Measurements from ENCODE around the gene NMBR.
"Not testable (repeated sequence)": the region's sequence is repeated elsewhere in the genome, so short reads cannot be mapped to it uniquely, and the experiment has no call there.

Gene NMBR

DNA sequence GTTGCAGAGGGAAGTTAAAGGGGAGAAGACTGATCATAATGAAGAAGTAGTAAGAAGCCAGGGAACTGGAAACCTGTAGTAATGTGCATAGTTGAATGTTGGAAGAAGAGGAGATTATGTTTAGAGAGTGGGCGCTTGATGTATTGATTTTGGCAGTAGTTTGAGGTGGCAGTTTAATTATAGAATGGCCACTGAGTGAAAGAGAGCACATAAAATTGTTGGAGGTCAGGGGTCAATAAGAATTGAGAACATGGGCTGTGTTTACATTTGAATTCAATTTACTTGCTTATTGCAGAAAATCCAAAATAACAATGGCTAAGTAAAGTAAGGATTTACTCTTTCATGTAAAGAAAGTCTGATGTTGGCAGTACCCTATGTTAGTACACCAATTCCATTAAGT, 15.9 kb upstream of the NMBR start (continued):
- TF ChIP-seq PRDM2 (tag by site-specific recombination; IDR thresholded peaks at IDR 0.05; ENCODE audit: borderline replicate concordance) (no peak), EGR2 (tag by site-specific recombination; IDR thresholded peaks at IDR 0.05; ENCODE audit: low read depth) (0 out of 2 replicates have a peak, but pooled peaks have one; percentile 19), ZNF140 (tag by site-specific recombination; IDR thresholded peaks at IDR 0.05) (no peak), ZNF157 (tag by site-specific recombination; IDR thresholded peaks at IDR 0.05) (no peak), BCL11B (tag by site-specific recombination; IDR thresholded peaks at IDR 0.05; ENCODE audit: low read depth) (no peak), ZNF433 (tag by site-specific recombination; IDR thresholded peaks at IDR 0.05; ENCODE audit: low read depth) (no peak), ZNF571 (tag by site-specific recombination; IDR thresholded peaks at IDR 0.05) (no peak)
- TF ChIP-seq, protein P1, sequence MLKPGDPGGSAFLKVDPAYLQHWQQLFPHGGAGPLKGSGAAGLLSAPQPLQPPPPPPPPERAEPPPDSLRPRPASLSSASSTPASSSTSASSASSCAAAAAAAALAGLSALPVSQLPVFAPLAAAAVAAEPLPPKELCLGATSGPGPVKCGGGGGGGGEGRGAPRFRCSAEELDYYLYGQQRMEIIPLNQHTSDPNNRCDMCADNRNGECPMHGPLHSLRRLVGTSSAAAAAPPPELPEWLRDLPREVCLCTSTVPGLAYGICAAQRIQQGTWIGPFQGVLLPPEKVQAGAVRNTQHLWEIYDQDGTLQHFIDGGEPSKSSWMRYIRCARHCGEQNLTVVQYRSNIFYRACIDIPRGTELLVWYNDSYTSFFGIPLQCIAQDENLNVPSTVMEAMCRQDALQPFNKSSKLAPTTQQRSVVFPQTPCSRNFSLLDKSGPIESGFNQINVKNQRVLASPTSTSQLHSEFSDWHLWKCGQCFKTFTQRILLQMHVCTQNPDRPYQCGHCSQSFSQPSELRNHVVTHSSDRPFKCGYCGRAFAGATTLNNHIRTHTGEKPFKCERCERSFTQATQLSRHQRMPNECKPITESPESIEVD (tag by site-specific recombination; IDR thresholded peaks at IDR 0.05), result peak; percentile 75

DNA sequence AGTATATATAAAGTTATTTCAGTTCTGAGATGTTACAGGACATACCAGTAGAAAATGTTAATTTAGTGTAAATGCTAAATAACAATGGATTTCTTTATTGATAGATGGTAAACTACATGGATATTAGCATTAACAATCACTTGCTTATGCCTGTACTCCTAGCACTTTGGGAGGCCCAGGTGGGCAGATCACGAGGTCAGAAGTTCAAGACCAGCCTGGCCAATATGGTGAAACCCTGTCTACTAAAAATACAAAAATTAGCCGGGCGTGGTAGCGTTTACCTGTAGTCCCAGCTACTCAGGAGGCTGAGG, 9.8 kb upstream of the NMBR start:
- H3K4me3 ChIP-seq (ENCODE audit: low read depth, low read length); POLR2A ChIA-PET; H3K9me3 ChIP-seq (ENCODE audit: control insufficient read depth, insufficient read depth, low read depth, low read length); H3K36me3 ChIP-seq (ENCODE audit: control insufficient read depth in 2 of 2, insufficient read depth in 1 of 2, low read length in 2 of 2); H3K27ac ChIP-seq (ENCODE audit: extremely low read depth, low read depth, low read length); H3K4me1 ChIP-seq (ENCODE audit: control insufficient read depth, insufficient read depth, low read length): not testable (repeated sequence)
- CTCF ChIA-PET, result interaction anchor here (0.6 to 7.5 kb wide), 41 partner anchors 8 to 608 kb away, joined by 3 to 67 read pairs (median 5); partner anchors contain the start of genes NMBR and VTA1

DNA sequence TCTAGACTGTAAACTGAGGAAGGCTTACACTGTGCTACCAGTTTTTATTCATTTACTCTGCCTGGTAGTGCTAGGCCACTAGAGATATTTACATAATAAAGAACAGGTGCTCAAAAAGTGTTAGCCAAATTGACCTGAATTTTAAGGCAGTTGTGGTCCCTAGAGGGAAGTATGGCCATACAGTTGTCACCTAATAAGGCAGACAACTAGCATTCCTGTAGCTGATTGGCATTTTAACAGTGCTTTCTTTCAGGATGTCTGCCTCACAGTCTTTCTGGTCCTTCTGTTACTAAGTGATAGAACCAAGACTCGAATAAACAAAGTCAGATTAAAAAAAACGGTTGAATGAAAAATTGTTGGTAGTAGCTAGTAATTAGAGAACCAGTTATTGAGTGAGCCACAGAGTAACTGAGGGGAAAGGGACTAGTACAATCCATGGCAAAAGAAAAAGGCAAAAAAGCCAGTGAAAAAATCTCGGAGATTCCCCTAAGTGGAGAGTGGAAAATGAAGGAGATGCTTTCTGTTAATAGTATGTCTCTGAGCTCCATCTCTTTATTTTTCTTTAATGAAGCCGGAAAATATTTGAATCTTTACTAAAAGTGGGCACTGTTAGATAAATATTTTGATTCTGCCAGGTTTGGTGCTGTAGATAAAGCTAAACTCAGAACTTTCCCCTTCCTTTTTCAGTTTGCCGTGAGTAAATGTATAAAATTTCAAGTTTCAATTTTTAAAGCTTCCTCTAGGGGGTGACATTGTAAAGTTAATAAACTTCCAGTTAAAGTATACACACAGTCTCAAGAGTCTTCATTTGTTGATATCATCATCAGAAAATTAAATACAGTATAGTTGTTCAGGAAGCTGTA, 9.2 kb upstream of the NMBR start:
- no peak for TF ChIP-seq ZNF155 (tag by site-specific recombination; IDR thresholded peaks at IDR 0.05)
- no peak for TF ChIP-seq ZNF426 (tag by site-specific recombination; IDR thresholded peaks at IDR 0.05)
- TF ChIP-seq ZNF423 (tag by site-specific recombination; IDR thresholded peaks at IDR 0.05), result no peak
- TF ChIP-seq ZNF654 (tag by site-specific recombination; IDR thresholded peaks at IDR 0.05; ENCODE audit: low read depth), result peak; percentile 31
- TF ChIP-seq ZSCAN30 (tag by site-specific recombination; IDR thresholded peaks at IDR 0.05), result no peak
- no peak overlapping the region for H3K4me3 ChIP-seq (ENCODE audit: low read depth, low read length)
- CTCF ChIA-PET, result interaction anchor here (0.6 to 7.5 kb wide), 49 partner anchors 9 to 608 kb away, joined by 3 to 67 read pairs (median 5); partner anchors contain the start of genes NMBR and VTA1
- no peaks in the 10 kb centered on the region for H3K9me3 ChIP-seq (ENCODE audit: control insufficient read depth, insufficient read depth, low read depth, low read length)
- H3K36me3 ChIP-seq (ENCODE audit: control insufficient read depth in 2 of 2, insufficient read depth in 1 of 2, low read length in 2 of 2), result no peaks in the 10 kb centered on the region
- H3K27ac ChIP-seq (ENCODE audit: extremely low read depth, low read depth, low read length), result no peak overlapping the region
- POLR2A ChIA-PET, result no interaction called here
- H3K4me1 ChIP-seq (ENCODE audit: control insufficient read depth, insufficient read depth, low read length), result peaks cover 9% of the 10 kb centered on the region; the same call in 1 of the 2 replicates
